Stomach (tissue), 9 donors: ENCODE measurements around the gene ARHGAP24. TPM values are rescaled to one million over a fixed set of nuclear protein-coding genes. Genes with fewer than 3 reads are reported as not detected.
A peak's percentile ranks its signal among the peaks of the same experiment; 100 is the strongest.

Experiments
- DNase-seq, 2 donors: peaks; one replicate each; pipeline versions ENCODE4 v3.0.0 to v3.0.0-alpha.2; 2013 to 2019
- H3K27ac ChIP-seq, 5 donors: fragments of 200-600 bp in 4 of 5; sonication (generic) in 4 of 5; one replicate each; pipeline ENCODE4 v1.5.1; 2013 to 2019; ENCODE audit warnings: mild to moderate bottlenecking in 1 of 5, moderate library complexity in 1 of 5
- H3K27me3 ChIP-seq, 3 donors: fragments of 200-600 bp; sonication (generic); one replicate each; pipeline ENCODE4 v1.5.1; 2017 to 2019; ENCODE audit warnings: mixed run types in 1 of 3
- H3K36me3 ChIP-seq, 4 donors: fragments of 200-600 bp; sonication (generic); 1 replicate in 3 of 4; 2 replicates in 1 of 4; pipeline ENCODE4 v1.5.1; 2016 to 2019
- H3K4me1 ChIP-seq, 4 donors: fragments of 200-600 bp; sonication (generic); one replicate each; pipeline ENCODE4 v1.5.1; 2016 to 2019
- H3K4me3 ChIP-seq, 4 donors: fragments of 200-600 bp; sonication (generic) in 3 of 4; one replicate each; pipeline ENCODE4 v1.5.1; 2016 to 2019; ENCODE audit warnings: mild to moderate bottlenecking in 1 of 4
- H3K9me3 ChIP-seq, 4 donors: fragments of 200-600 bp; sonication (generic); one replicate each; pipeline ENCODE4 v1.5.1; 2016 to 2019
- CTCF ChIP-seq, 7 experiments: fragments of 450-650 bp in 4 of 7; fragments of 200-600 bp in 3 of 7; sonication (generic) in 3 of 7; IDR thresholded peaks; one replicate each; pipeline ENCODE4 v1.5.1; 2016 to 2019; ENCODE audit warnings: antibody characterized with exemption in 7 of 7, control low read depth in 2 of 7, mild to moderate bottlenecking in 1 of 7
- EP300 ChIP-seq: sonication (generic); formaldehyde crosslinking; IDR thresholded peaks from one replicate; pipeline ENCODE4 v1.6.1; 2017; ENCODE audit warnings: antibody characterized with exemption
- POLR2A ChIP-seq, 4 donors: fragments of 450-650 bp; IDR thresholded peaks; one replicate each; pipeline ENCODE4 v1.6.1; 2016; ENCODE audit warnings: antibody characterized with exemption in 4 of 4, control low read depth in 2 of 4, mild to moderate bottlenecking in 1 of 4, moderate library complexity in 1 of 4
- POLR2AphosphoS5 ChIP-seq, 3 donors: sonication (generic); formaldehyde crosslinking; IDR thresholded peaks; one replicate each; pipeline ENCODE4 v1.6.1; 2016; ENCODE audit warnings: antibody characterized with exemption in 3 of 3
- WGBS, 5 donors: extraction: QIAGEN DNeasy Blood & Tissue Kit in 3 of 5; methylation state at CpG; one replicate each; pipeline versions ENCODE4 v1.1.5 to v1.1.7; 2013 to 2018; 5-methylcytosine and 5-hydroxymethylcytosine counted together
- intact Hi-C: fragments of 100-400 bp; cut with DNase I; formaldehyde crosslinking; loops from one replicate; pipeline ENCODE4 v1.15.1; 2023; ENCODE audit warnings: low total_unique reads
- polyA plus RNA-seq, 3 donors: library from polyadenylated mRNA; stranded (reverse); fragments of 200-250 nt; gene quantifications; one replicate each; pipeline ENCODE4 v1.2.3, GENCODE V29; 2013
- total RNA-seq, 5 donors: library from RNA; depleted of rRNA; stranded (reverse); fragments of >200 nt; gene quantifications; one replicate each; pipeline versions ENCODE4 v1.1.0 to v1.2.3, GENCODE V29; 2014 to 2016
- donor health status: healthy with polysubstance abuse.
- donor health status: Bipolar disorder and iron deficiency.
- donor health status: healthy.

Gene ARHGAP24
- total and polyA plus RNA-seq, 8 donors: 6.4 to 152 (median 33.5) TPM

DNA sequence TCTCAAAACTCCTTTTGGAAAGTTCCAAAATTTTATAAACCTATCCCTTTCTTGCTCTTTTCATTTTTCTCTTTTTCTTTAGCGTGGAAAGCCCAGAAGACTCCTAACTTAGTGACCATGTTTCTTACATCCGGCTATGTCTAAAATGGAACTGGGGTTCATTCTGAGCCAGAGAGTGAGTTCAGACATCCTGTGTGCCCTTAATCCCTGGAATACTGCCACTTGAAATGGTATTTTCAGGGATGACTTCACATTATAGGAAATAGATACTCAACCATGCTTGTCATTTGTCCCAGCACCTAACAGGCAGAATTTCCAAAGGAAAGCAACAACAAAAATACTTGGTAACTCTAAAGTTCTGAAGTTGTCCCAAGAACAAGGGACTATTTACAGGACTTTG is 379.6 kb downstream of the ARHGAP24 start:
- intact Hi-C loops: no loop called here
- DNase-seq: no peak
- Histone ChIP-seq H3K27me3 (no peaks in the 10 kb centered on the region), H3K4me1 (peaks cover 0 to 12% (median 9%) of the 10 kb centered on the region in 4 donors), H3K27ac (peak overlapping the region in 1 of 5 donors; percentile 25), H3K9me3 (no peaks in the 10 kb centered on the region), H3K36me3 (no peaks in the 10 kb centered on the region), H3K4me3 (no peak overlapping the region)
- WGBS, 5 donors: 87 to 98% (median 89%) methylated on average over 2 of the region's 2 CpGs
- TF ChIP-seq POLR2A (IDR thresholded peaks at IDR 0.05): no peak
- TF ChIP-seq EP300: no peak
- TF ChIP-seq CTCF (IDR thresholded peaks at IDR 0.05): no peak
- no peak for TF ChIP-seq POLR2AphosphoS5 (IDR thresholded peaks at IDR 0.05)

- intact Hi-C loops: no loop called here
- Histone ChIP-seq H3K9me3 (no peaks in the 10 kb centered on the region), H3K36me3 (no peaks in the 10 kb centered on the region), H3K4me1 (peaks cover 12 to 54% (median 37%) of the 10 kb centered on the region in 4 donors), H3K27ac (peak overlapping the region in 3 of 5 donors; percentile 20 to 40 (median 27)), H3K4me3 (no peak overlapping the region), H3K27me3 (no peaks in the 10 kb centered on the region)
- 53 to 67% (median 61%) methylated on average over 6 of the region's 6 CpGs for WGBS, 5 donors
- TF ChIP-seq POLR2A (IDR thresholded peaks at IDR 0.05) (no peak), EP300 (no peak), POLR2AphosphoS5 (IDR thresholded peaks at IDR 0.05) (no peak), CTCF (IDR thresholded peaks at IDR 0.05) (no peak)
- DNase-seq: no peak
These were observed 385.3 kb downstream of the ARHGAP24 start for GRCh38 chr4:85860066-85860740.

- no peak for TF ChIP-seq POLR2A (IDR thresholded peaks at IDR 0.05)
- TF ChIP-seq POLR2AphosphoS5 (IDR thresholded peaks at IDR 0.05): peak in 2 of 3 donors; percentile 12 to 38
- H3K4me3 ChIP-seq: no peak overlapping the region
- peak; percentile 42 to 86 for DNase-seq
- no peaks in the 10 kb centered on the region for H3K9me3 ChIP-seq
- no peaks in the 10 kb centered on the region for H3K27me3 ChIP-seq
- H3K36me3 ChIP-seq: no peaks in the 10 kb centered on the region
- WGBS, 5 donors: 15 to 35% (median 22%) methylated on average over 5 of the region's 5 CpGs
- intact Hi-C loops: no loop called here
- peak overlapping the region in 4 of 5 donors; percentile 27 to 70 (median 36) for H3K27ac ChIP-seq
- H3K4me1 ChIP-seq: peaks cover 12 to 61% (median 40%) of the 10 kb centered on the region in 4 donors
These were observed 386.3 kb downstream of the ARHGAP24 start for GRCh38 chr4:85861064-85861765.

DNA sequence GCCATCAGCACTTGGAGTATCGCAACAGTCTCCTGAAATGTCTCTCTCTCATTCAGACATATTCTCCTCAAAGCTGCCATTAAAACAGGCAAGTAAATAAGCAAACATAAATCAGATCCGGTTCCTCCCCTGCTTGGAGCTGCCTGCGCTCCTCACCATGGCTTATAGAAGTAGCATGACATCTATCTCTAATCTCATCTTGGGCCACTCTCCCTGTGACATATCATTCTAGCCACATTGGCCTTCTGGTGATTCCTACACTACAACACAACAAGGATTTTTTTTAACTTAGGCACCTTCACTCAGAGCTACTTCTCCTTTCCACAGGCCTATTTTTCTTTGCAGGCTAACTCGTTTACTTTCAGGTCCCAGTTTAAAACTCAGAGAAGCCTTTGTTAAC is 387.9 kb downstream of the ARHGAP24 start:
- Histone ChIP-seq H3K9me3 (no peaks in the 10 kb centered on the region), H3K4me1 (peaks cover 22 to 76% (median 47%) of the 10 kb centered on the region in 4 donors), H3K27ac (peak overlapping the region in 3 of 5 donors; percentile 35 to 70 (median 61)), H3K27me3 (no peaks in the 10 kb centered on the region), H3K4me3 (no peak overlapping the region), H3K36me3 (no peaks in the 10 kb centered on the region)
- intact Hi-C loops: no loop called here
- 76 to 83% (median 80%) methylated on average over 4 of the region's 4 CpGs for WGBS, 5 donors
- TF ChIP-seq EP300 (no peak), POLR2AphosphoS5 (IDR thresholded peaks at IDR 0.05) (no peak), CTCF (IDR thresholded peaks at IDR 0.05) (no peak), POLR2A (IDR thresholded peaks at IDR 0.05) (no peak)
- no peak for DNase-seq
